Coronary artery (tissue), 2 donors: ENCODE data around the gene STPG4.
"Not testable (repeated sequence)": the region's sequence is repeated elsewhere in the genome, so short reads cannot be mapped to it uniquely, and the experiment has no call there.

ENCODE experiments used
- DNase-seq: peaks from one replicate; pipeline ENCODE4 v3.0.0-alpha.2; 2017; ENCODE audit warnings: low spot score
- H3K27ac ChIP-seq, 2 donors: fragments of 200-600 bp; sonication (generic); one replicate each; pipeline ENCODE4 v1.5.1; 2016 to 2019
- H3K4me3 ChIP-seq: fragments of 200-600 bp; sonication (generic); 2 replicates; pipeline ENCODE4 v1.5.1; 2016; ENCODE audit warnings: mild to moderate bottlenecking, moderate library complexity
- TF ChIP-seq, protein P1 (sequence below): fragments of 200-600 bp; sonication (generic); IDR thresholded peaks from one replicate; pipeline ENCODE4 v1.5.1; 2019; ENCODE audit warnings: antibody characterized with exemption

The STPG4 gene

DNA sequence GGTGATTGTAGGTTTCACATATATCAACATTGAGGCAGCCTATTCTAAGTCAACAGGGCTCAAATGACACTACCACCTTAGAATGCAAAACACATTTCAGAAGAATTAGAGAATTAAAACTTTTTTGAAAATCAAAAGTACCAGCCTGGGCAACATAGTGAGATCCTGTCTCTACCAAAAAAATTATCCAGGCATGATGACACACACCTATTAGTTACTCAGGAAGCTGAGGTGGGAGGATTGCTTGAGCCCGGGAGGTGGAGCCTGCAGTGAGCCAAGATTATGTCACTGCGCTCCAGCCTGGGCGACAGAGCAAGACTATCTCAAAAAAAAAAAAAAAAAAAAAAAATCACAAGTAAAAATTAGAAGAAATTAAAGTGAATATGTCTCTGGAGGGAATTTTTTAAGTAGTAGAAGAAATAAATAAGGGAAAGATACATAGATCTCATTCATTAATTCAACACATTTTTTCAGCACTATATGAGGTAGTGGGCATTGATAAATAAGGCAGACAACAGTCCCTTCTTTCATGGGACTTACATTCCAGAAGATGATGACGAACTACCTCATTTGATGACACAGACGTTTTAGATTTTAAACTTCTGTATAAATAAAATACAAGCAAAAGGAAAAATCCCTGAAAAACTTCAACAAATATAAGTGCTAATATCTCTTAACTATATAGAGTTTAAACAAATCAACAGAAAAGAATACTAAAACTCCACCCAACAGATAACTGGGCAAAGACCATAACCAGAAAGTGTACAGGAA, 42.3 kb downstream of the STPG4 start:
- TF ChIP-seq, protein P1, sequence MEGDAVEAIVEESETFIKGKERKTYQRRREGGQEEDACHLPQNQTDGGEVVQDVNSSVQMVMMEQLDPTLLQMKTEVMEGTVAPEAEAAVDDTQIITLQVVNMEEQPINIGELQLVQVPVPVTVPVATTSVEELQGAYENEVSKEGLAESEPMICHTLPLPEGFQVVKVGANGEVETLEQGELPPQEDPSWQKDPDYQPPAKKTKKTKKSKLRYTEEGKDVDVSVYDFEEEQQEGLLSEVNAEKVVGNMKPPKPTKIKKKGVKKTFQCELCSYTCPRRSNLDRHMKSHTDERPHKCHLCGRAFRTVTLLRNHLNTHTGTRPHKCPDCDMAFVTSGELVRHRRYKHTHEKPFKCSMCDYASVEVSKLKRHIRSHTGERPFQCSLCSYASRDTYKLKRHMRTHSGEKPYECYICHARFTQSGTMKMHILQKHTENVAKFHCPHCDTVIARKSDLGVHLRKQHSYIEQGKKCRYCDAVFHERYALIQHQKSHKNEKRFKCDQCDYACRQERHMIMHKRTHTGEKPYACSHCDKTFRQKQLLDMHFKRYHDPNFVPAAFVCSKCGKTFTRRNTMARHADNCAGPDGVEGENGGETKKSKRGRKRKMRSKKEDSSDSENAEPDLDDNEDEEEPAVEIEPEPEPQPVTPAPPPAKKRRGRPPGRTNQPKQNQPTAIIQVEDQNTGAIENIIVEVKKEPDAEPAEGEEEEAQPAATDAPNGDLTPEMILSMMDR = no peak
- no peak overlapping the region for H3K27ac ChIP-seq
- no peak overlapping the region for H3K4me3 ChIP-seq
- DNase-seq = no peak

GRCh38 chr2:47109680-47110079, 45.4 kb downstream of the STPG4 start:
- no peak overlapping the region for H3K27ac ChIP-seq
- no peak overlapping the region for H3K4me3 ChIP-seq
- TF ChIP-seq, protein P1 = no peak
- DNase-seq = no peak

- H3K4me3 ChIP-seq = no peak overlapping the region
- TF ChIP-seq, protein P1 = no peak
- no peak for DNase-seq
- H3K27ac ChIP-seq = no peak overlapping the region
Measured at GRCh38 chr2:47109007-47109375, 46.1 kb downstream of the STPG4 start.

GRCh38 chr2:47108267-47109006, 46.7 kb downstream of the STPG4 start:
- not testable (repeated sequence) for DNase-seq, H3K27ac ChIP-seq, H3K4me3 ChIP-seq

- H3K27ac ChIP-seq, H3K4me3 ChIP-seq, DNase-seq: not testable (repeated sequence)
Measured at GRCh38 chr2:47107201-47107600, 47.9 kb downstream of the STPG4 start.

DNA sequence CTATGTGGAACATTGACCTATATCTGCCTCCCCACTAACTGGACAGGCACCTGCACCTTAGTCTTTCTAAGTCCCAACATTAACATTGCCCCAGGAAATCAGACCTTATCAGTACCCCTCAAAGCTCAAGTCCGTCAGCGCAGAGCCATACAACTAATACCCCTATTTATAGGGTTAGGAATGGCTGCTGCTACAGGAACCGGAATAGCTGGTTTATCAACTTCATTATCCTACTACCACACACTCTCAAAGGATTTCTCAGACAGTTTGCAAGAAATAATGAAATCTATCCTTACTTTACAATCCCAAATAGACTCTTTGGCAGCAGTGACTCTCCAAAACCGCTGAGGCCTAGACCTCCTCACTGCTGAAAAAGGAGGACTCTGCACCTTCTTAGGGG, 48.9 kb downstream of the STPG4 start:
- H3K4me3 ChIP-seq, DNase-seq, H3K27ac ChIP-seq: not testable (repeated sequence)

- not testable (repeated sequence) for DNase-seq, H3K4me3 ChIP-seq, H3K27ac ChIP-seq
Measured at GRCh38 chr2:47099712-47100111, 55.4 kb downstream of the STPG4 start.

DNA sequence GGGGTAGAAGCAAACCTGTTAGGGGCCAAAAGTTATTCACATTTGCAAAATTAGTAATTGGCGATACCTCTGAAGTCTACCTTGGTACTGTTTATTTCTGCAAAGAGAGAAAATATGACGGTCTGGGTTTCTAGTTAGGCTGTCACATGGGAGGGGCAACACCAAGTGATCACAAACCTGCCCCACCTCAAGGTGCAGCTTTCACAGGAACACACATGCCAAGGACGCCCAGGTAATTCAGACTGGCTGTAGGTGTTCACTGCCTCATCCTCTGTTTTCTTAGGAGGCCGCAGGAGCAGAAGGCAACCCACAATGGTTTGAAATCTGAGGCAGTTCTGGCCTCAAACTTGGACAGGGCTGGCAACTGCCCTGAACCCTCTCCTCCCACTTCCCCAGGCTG, 56.2 kb downstream of the STPG4 start:
- TF ChIP-seq, protein P1 = no peak
- DNase-seq = no peak

GRCh38 chr2:47097563-47097962, 57.5 kb downstream of the STPG4 start:
- no peak overlapping the region for H3K27ac ChIP-seq
- TF ChIP-seq, protein P1 = no peak

More for the DNA sequence above, 56.2 kb downstream of the STPG4 start:
- Histone ChIP-seq H3K4me3 (no peak overlapping the region), H3K27ac (no peak overlapping the region)

More at GRCh38 chr2:47097563-47097962, 57.5 kb downstream of the STPG4 start:
- no peak overlapping the region for H3K4me3 ChIP-seq
- DNase-seq = no peak
